Activated CD8-positive, alpha-beta memory T cell treated with anti-CD3 and anti-CD28 coated beads for 4 hours (primary cell): Measurements from ENCODE around the gene DIP2C.
"Not testable (repeated sequence)": the region's sequence is repeated elsewhere in the genome, so short reads cannot be mapped to it uniquely, and the experiment has no call there.

Source experiments
- DNase-seq, 2 donors: peaks; one replicate each; pipeline ENCODE4 v3.0.0-alpha.2; 2020; ENCODE audit warnings: low read depth in 2 of 2

Gene DIP2C

DNA sequence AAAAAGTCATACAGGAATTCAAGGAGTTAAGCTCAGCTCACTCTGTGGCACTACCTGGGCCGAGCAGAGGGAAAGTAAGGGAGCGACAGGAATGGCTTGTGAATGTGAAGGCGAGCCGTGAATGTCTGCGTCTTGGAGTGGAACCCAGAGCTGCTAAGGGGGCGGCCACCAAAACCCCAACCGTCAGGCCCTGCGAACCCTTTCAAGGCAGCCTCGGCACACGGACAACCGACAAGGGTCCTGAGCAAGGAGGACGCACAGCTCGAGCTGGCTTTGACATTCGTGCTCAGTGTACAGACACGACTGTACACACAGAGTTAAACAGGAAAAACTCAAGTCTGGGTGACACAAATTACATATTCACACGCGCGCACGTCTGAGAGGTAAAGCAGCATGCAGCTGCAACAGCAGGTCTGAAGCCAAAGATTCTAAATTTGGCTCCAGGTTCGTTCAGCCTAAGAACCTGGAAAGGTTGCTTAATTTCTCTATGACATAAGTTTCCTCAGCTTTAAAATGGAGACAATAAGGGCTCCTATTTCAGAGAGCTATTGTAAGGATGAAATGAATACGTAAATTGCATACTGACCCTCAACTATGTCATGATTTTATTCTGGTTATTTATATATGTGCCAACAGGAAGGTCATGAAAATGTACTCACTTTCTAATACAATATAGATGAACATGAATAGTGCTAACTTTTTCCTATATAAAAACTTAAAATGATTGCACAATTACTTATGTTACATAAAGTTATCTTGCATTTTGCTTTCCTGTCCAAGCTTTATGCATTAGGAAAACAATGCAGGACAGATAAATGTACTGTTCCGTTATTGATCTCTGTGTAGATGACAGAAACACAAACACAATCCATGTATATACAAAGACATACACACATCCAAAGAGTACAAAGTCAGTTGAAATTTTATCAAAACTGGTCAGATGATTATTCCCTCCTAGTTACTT lies 361.3 kb downstream of the DIP2C start:
- DNase-seq = no peak

DNA sequence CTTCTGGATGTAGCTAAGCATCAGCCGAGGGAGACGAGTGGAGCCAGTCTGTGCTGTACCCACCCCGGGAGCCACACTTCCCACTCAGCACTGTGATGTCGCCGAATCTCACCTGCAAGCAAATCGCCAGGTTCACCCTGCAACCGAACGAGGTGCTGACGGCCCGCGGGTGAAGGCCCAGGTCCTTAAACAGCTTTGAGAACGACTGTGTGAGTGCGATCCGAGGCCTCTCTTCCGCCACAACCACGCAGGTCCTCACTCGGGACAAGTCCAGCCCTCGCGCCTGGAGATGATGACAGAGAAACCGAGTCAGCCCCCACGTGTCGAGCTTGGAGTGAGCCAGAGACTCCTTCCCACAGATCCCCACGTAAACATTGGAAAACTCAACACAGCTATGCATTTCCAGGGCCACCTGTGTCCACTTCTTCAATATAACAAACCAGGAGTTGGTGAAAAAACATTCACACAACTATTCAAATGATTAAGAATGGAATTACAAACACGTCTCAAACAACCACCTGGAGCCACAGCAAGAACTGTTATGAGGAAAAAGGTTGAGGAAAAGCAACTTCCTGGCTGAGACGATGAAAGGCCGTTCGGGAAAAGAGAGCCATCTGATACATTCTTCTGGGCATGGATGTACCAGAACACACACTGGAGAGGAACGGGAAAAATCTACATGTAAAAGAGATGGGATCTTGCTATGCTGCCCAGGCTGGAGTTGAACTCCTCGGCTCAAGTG lies 362.4 kb downstream of the DIP2C start:
- no peak for DNase-seq

DNA sequence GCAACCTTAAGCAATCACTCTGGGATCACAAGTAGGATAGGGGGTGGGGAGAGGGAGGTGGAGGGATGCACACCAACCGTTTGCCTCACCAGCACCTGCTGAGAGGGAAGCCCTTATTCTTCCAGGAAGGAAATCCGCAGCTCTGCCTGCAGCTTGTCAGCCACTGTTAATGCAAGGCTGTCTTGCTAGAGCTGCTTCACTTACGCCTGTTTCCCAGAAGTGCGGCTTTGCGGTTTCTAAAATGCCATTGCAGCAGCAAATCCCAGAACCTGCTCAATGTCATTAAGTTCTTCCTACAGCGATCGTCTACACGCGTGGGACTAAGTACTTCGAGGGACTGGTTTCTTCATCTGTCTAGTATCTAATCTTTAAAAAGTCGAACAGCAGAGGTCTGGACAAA lies 363.1 kb downstream of the DIP2C start:
- DNase-seq = no peak

DNA sequence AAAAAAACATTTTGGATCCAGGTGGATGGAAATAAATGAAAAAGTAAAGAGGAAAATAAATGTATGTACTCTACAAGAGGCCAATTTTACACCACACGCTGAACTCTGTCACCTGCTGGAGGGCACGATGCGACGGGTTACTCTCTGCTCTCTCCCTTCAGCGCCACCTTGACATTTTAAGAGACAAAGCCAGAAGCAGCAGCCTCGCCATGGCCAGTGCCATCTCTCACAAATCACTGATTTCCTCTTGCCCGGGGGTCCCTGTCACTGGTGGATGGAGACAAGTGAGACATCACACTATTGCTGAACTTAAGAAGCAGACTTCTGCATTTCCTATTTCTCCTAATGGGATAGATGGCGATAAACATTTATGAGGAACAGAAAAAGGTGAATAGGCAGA lies 364.2 kb downstream of the DIP2C start:
- no peak for DNase-seq

- DNase-seq = no peak
Measured at GRCh38 chr10:324593-324992, 364.9 kb downstream of the DIP2C start.

- DNase-seq = peak; percentile 17 to 18
Measured at GRCh38 chr10:323651-324293, 365.7 kb downstream of the DIP2C start.

GRCh38 chr10:323046-323445 lies 366.4 kb downstream of the DIP2C start:
- DNase-seq = not testable (repeated sequence)

- no peak for DNase-seq
Measured at GRCh38 chr10:320771-321170, 368.7 kb downstream of the DIP2C start.

GRCh38 chr10:317926-318325 lies 371.5 kb downstream of the DIP2C start:
- DNase-seq = no peak

DNA sequence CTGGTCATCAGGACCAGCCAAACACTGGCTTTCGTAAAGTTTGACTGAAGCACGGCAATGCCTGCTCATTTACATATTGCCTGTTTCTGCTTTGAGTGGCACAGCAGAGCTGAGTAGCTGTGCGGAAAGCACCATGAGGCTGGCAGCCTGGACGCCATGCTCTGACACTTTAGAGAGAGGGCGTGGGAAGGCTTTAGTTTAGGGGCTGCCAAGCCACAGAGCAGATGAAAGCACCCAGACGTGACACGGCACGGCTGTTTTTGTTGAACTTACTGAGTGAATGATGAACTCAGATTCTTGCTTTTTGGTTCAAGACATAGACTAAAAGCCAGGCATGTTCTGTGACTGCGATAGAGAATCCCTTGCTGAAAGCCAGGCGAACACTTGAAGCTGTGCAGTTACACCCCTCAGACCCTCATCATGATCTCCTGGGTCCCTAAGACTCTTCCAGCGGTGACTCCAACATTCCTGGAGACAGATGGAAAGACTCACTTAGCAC lies 372.1 kb downstream of the DIP2C start:
- peak in 1 of 2 donors; percentile 17 for DNase-seq

DNA sequence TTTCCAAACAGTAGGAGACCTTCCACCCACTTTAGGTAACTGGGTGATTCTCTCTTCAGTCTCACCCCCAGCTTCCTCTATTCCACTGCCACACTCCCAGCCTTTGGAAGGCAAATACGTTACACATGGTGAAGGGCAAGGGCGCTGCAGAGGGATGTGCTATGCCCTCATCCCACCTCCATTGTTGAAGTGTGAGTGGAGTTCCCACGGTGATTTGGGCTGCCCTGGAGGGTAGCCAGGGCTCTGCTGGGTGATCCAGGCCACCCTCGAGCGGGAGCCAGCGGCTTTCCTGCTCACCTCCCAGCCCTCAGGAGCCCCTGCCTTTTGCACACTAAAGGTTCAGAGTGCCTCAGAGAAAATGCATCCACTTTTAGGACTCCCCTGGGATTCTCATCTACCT lies 373.1 kb downstream of the DIP2C start:
- DNase-seq = no peak

DNA sequence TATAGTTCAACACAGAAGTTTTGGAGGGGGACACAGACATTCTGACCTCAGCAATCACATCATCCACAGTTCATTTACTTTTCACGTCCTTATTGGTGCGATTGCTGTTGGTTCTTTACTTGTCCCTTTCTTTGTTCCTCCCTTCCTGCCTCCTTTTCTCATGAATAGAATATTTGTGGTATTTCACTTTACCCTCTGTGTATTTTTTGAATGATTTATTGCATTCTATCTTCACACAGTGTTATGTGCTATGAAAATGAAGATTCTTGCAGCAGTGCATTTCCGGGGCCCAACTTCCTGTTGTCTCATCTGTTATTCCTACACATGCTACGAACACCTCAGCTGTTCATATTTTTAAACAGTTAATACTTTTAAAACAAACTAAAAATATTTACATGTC lies 374.6 kb downstream of the DIP2C start:
- no peak for DNase-seq

GRCh38 chr10:314381-314780 lies 375.1 kb downstream of the DIP2C start:
- no peak for DNase-seq

DNA sequence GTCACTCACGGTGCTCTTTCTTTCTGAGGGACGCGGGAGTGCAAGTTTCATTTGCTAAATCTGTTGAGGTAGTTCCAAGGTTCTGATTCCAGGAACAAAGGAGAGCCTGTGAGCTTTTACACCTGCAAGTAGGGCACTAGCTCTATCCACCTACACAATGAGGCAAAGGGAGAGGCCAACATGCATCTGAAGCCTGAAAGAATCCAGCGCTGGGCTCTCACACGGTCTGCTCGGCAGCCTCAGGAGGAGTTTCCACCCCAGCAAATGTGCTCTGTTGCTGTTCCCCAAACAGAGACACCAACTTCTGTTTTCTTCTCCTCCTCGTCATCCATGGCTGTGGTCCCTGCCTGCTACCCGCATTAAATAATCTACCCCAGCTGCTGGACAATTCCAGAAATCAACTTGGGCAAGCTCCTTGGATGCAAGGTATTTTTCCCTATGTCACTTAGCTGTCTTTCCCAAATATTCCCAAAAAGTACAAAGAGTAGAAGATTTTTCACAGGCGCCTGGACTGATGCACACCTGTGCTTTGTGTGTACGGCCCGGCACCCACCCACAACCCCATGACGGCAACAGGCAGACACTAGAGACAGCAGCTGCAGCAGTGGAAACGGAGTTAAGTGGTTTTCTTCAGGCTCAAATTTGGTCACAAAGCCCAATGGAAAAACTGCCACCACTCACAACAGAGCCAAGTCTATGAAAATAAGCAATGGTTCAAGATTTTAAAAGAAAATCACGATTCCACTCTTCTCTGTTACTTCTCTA lies 377.4 kb downstream of the DIP2C start:
- DNase-seq = no peak

DNA sequence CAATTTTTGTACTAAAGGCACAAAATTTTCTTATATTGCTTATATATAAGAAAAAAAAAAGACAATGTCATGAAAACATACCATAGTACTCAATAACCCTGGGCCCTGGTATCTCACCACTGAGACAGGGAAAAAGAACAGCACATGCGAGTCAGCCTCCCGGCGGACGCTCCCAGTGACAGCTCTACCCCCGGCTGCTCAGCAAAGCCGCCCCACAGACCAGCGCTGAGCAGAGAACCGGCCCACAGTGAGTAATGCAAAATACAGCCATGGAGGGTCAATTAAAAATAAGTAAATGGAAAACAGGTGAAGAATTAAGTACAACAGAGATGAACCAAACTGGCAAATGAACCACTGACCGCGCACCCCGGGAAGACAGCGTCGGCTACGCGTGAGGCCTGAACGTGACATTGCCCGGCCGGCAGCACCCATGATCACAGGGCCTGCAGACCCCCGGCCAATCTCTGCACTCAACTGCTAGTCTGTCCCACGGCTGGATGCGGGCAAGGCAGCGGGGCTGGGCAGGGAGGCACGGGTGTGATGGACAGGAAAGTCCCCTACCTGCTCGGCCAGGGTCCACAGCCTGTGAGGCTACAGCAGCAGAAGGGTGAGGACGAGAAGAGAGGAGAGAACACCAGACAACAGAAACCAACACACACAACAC lies 378.4 kb downstream of the DIP2C start:
- DNase-seq = no peak

DNA sequence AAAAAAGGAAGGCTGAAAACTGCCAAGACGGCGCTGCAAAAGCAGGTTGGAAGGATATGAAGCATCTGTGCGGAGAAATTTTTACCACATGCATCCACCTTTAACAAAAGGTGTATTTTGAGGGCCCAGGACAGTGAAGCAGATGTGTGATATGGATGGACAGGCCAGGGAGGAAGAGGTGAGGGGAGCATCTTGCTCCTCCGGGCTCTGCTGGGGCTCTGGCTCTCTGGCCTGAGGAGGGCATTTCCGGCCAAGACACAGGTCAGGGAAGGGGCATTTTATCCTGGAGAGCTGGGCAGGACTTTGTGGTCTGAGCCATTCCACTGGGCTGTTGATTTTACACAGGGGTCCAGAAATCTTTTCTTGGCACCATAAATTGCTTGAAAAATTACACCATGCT lies 379.1 kb downstream of the DIP2C start:
- no peak for DNase-seq

DNA sequence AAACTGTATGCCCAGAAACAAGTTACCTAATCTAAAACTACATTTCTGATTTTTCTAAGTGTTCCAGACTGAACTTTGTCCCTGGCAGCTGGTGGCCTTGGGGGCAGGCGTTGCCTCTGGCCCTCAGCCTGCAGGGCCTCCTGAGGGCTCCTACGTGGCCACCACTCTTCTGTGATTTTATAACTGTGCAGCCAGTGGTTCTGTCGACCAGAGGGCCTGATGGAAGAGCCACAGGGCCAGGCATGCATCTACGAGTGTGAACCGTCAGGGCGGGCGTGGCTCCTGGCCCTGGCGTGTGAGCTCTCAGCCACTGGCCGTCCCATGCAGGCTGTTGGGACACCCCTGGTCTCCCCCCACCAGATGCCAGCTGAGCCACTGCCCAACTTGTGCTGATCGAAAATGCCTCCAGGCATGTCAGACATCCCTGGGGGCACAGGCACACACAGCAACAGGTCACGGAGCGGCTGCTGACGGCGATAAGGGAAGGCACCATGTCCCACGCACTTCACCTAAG lies 380.8 kb downstream of the DIP2C start:
- DNase-seq = no peak

DNA sequence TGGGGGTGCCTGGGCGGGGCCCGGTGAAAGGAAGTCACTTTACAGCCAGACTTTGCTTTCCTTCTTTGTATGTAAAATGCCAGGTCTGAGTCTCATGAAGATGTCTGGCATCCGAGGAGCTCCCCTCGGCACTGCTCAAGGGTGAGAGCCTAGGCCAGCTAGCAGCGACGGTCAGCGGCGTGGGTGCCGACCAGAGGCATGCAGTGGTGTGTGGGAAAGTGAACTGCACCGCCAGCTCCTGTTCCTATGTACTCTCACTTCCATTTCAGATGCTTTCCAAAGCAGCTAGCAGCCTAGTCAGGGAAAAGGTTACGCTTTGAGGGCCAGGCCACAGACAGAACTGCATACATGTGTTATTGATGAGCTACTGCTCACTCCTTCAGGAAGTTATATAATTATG lies 381.4 kb downstream of the DIP2C start:
- DNase-seq = no peak

- no peak for DNase-seq
Measured at GRCh38 chr10:307659-308058, 381.8 kb downstream of the DIP2C start.

GRCh38 chr10:306675-307185 lies 382.7 kb downstream of the DIP2C start:
- DNase-seq = no peak
